Stimulated activated naive CD4-positive, alpha-beta T cell treated with Interleukin-2 at 50 U/mL for 16 hours (primary cell): ENCODE data around the gene HMGN5.

Experiments used
- DNase-seq: peaks from one replicate; lab custom pipeline; 2025; lab: John Stamatoyannopoulos, UW

HMGN5 gene

GRCh38 chrX:81120258-81120935 is 81.3 kb downstream of the HMGN5 start:
- DNase-seq: no peak

- no peak for DNase-seq
Measured at GRCh38 chrX:81114757-81115156, 87.0 kb downstream of the HMGN5 start.

GRCh38 chrX:81110286-81110685 is 91.4 kb downstream of the HMGN5 start:
- DNase-seq: no peak

GRCh38 chrX:81082649-81083048 is 119.1 kb downstream of the HMGN5 start:
- no peak for DNase-seq
